OCI-LY7 (cell line): ENCODE measurements around the gene NELL1. TPM values are rescaled to one million over a fixed set of nuclear protein-coding genes. Genes with fewer than 3 reads are reported as not detected.

Experiments
- BruUV-seq: library from RNA; stranded (reverse); fragments of 400-500 nt; replicated peaks from 2 replicates; lab custom pipeline; 2021; lab: Mats Ljungman, UMichigan
- CTCF ChIA-PET: fragments of 300-600 bp; sonication (Branson Sonifier 250); formaldehyde crosslinking; loops from one replicate; lab custom pipeline; 2022; ENCODE audit warnings: antibody characterized with exemption; ENCODE audit not compliant: unreplicated experiment; lab: Charles Lee
- POLR2A ChIA-PET: fragments of 300-600 bp; sonication (Branson Sonifier 250); formaldehyde crosslinking; loops from one replicate; lab custom pipeline; 2022; ENCODE audit warnings: antibody characterized with exemption; lab: Charles Lee
- DNase-seq: peaks from one replicate; pipeline ENCODE4 v3.0.0-alpha.2; 2015; ENCODE audit warnings: low spot score
- H2AFZ ChIP-seq: fragments of 200-600 bp; sonication (generic), shearing (Covaris generic); 2 replicates; pipeline ENCODE4 v1.6.1; 2014; ENCODE audit warnings: mild to moderate bottlenecking, antibody characterized with exemption, low read length, moderate library complexity
- H3K27ac ChIP-seq: fragments of 200-600 bp; sonication (generic); 2 replicates; pipeline ENCODE4 v1.5.1; 2014; ENCODE audit warnings: mixed run types, low read depth, mild to moderate bottlenecking, moderate library complexity, low read length, inconsistent platforms; ENCODE audit not compliant: poor library complexity, severe bottlenecking
- H3K36me3 ChIP-seq: fragments of 200-600 bp; sonication (generic); 2 replicates; pipeline ENCODE4 v1.6.1; 2014; ENCODE audit warnings: mild to moderate bottlenecking, antibody characterized with exemption, low read length, moderate library complexity, mixed read lengths; ENCODE audit not compliant: insufficient read depth
- H3K4me1 ChIP-seq: fragments of 200-600 bp; sonication (generic); 2 replicates; pipeline ENCODE4 v1.5.1; 2014; ENCODE audit warnings: mild to moderate bottlenecking, low read length; ENCODE audit not compliant: insufficient read depth, poor library complexity, severe bottlenecking
- H3K4me2 ChIP-seq: fragments of 200-600 bp; sonication (generic); 2 replicates; pipeline ENCODE4 v1.6.1; 2014; ENCODE audit warnings: mild to moderate bottlenecking, low read length
- H3K4me3 ChIP-seq: fragments of 200-600 bp; sonication (generic); 2 replicates; pipeline ENCODE4 v1.5.1; 2014; ENCODE audit warnings: mild to moderate bottlenecking, low read depth, low read length; ENCODE audit not compliant: poor library complexity, severe bottlenecking
- H3K79me2 ChIP-seq: fragments of 200-600 bp; sonication (generic); 2 replicates; pipeline ENCODE4 v1.6.1; 2016; ENCODE audit warnings: low read depth, mild to moderate bottlenecking, low read length, moderate library complexity, mixed read lengths; ENCODE audit not compliant: insufficient read depth
- H3K9me2 ChIP-seq: fragments of 200-600 bp; sonication (generic); 2 replicates; pipeline ENCODE4 v1.6.1; 2016; ENCODE audit warnings: mild to moderate bottlenecking, low read length, mixed read lengths; ENCODE audit not compliant: insufficient read depth
- H3K9me3 ChIP-seq: fragments of 200-600 bp; sonication (generic); 2 replicates; pipeline ENCODE4 v1.6.1; 2014; ENCODE audit warnings: mild to moderate bottlenecking, mixed run types, low read length, mixed read lengths
- H4K20me1 ChIP-seq: fragments of 200-600 bp; sonication (generic); 2 replicates; pipeline ENCODE4 v1.6.1; 2014; ENCODE audit warnings: mild to moderate bottlenecking, antibody characterized with exemption, low read length, moderate library complexity, mixed read lengths; ENCODE audit not compliant: insufficient read depth
- EZH2phosphoT487 ChIP-seq: fragments of 200-600 bp; sonication (generic); IDR thresholded peaks from 2 replicates; pipeline ENCODE4 v1.6.1; 2018; ENCODE audit warnings: low read depth, borderline replicate concordance, mild to moderate bottlenecking, mixed run types, antibody characterized with exemption, low read length, moderate library complexity, mixed read lengths
- intact Hi-C: fragments of 100-400 bp; cut with micrococcal nuclease; formaldehyde crosslinking; loops from one replicate; pipeline ENCODE4 v1.10.0; 2022; ENCODE audit not compliant: unreplicated experiment
- total RNA-seq, 2 experiments: library from RNA; depleted of rRNA in 1 of 2; stranded (reverse); fragments of >200 nt in 1 of 2; shearing (Covaris generic) in 1 of 2; gene quantifications; 2 replicates each; pipeline ENCODE4 v1.2.3, GENCODE V29; 2014 to 2022
- TF ChIP-seq, protein P1 (sequence below): fragments of 200-600 bp; sonication (generic); conservative IDR thresholded peaks from 2 replicates; pipeline ENCODE4 v1.5.1; 2014; ENCODE audit warnings: mild to moderate bottlenecking, antibody characterized with exemption, low read length, moderate library complexity, mixed read lengths

NELL1 gene
- total RNA-seq, 2 experiments from 2014 or later = not detected

DNA sequence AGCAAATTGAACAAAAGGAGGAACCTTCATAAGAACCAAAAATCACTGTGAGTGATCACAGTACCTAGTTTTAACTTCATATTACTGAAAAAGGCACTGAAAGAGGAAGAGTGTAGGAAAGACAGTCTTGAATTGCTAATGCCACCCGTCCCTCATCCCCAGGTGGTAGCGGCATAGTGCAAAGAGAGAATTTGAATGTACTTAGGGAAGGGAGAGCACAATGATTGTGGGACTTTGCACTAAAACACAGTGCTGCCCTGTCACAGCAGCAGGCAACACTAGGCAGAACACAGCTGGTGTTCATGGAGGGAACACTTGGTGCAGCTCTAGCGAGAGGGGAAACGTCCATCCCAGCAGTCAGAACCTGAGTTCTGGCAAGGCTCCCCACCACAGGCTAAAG lies 807.2 kb downstream of the NELL1 start:
- no peaks in the 10 kb centered on the region for H3K9me2 ChIP-seq
- TF ChIP-seq EZH2phosphoT487 = no peak
- TF ChIP-seq, protein P1, sequence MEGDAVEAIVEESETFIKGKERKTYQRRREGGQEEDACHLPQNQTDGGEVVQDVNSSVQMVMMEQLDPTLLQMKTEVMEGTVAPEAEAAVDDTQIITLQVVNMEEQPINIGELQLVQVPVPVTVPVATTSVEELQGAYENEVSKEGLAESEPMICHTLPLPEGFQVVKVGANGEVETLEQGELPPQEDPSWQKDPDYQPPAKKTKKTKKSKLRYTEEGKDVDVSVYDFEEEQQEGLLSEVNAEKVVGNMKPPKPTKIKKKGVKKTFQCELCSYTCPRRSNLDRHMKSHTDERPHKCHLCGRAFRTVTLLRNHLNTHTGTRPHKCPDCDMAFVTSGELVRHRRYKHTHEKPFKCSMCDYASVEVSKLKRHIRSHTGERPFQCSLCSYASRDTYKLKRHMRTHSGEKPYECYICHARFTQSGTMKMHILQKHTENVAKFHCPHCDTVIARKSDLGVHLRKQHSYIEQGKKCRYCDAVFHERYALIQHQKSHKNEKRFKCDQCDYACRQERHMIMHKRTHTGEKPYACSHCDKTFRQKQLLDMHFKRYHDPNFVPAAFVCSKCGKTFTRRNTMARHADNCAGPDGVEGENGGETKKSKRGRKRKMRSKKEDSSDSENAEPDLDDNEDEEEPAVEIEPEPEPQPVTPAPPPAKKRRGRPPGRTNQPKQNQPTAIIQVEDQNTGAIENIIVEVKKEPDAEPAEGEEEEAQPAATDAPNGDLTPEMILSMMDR = no peak
- H3K9me3 ChIP-seq = no peaks in the 10 kb centered on the region
- ChIA-PET POLR2A (no interaction called here), CTCF (no interaction called here)
- no peak overlapping the region for H3K27ac ChIP-seq
- H3K36me3 ChIP-seq = no peaks in the 10 kb centered on the region
- H4K20me1 ChIP-seq = no peaks in the 10 kb centered on the region
- H3K79me2 ChIP-seq = no peaks in the 10 kb centered on the region
- no TSS peak for BruUV-seq
- H3K4me2 ChIP-seq = no peak overlapping the region
- H3K4me3 ChIP-seq = no peak overlapping the region
- H3K4me1 ChIP-seq = no peaks in the 10 kb centered on the region
- no peak for DNase-seq
- H2AFZ ChIP-seq = no peak overlapping the region
- intact Hi-C loops = no loop called here

DNA sequence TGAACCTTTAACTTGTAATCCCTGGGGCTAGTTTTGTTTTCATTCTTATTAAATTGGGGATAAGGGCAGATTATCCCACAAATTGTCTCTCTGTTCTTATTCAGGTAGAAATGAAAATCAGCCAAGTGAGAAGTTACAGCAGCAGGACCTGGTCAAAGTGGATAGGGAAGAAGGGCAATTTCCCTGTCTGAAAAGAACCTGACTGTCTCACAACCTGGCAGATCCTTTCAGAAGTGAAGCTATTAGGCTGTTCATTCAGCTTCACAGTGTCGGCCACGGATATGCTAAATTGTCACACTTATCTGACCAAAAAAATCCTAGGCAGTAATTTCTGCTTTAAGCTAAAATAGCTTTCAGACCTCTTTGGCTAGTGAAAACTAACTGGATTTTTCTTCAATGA lies 810.9 kb downstream of the NELL1 start:
- H3K9me3 ChIP-seq = no peaks in the 10 kb centered on the region
- H3K27ac ChIP-seq = no peak overlapping the region
- no TSS peak for BruUV-seq
- DNase-seq = no peak
- no peak overlapping the region for H2AFZ ChIP-seq
- no peaks in the 10 kb centered on the region for H4K20me1 ChIP-seq
- no peaks in the 10 kb centered on the region for H3K9me2 ChIP-seq
- no peaks in the 10 kb centered on the region for H3K79me2 ChIP-seq
- POLR2A ChIA-PET = no interaction called here
- H3K4me3 ChIP-seq = no peak overlapping the region
- no peak for TF ChIP-seq EZH2phosphoT487
- TF ChIP-seq, protein P1 = no peak
- intact Hi-C loops = no loop called here
- no peaks in the 10 kb centered on the region for H3K4me1 ChIP-seq
- no peaks in the 10 kb centered on the region for H3K36me3 ChIP-seq
- CTCF ChIA-PET = no interaction called here
- H3K4me2 ChIP-seq = no peak overlapping the region

GRCh38 chr11:21481255-21481654 lies 811.9 kb downstream of the NELL1 start:
- no peak overlapping the region for H3K27ac ChIP-seq
- no peaks in the 10 kb centered on the region for H3K79me2 ChIP-seq
- no peak for DNase-seq
- H3K9me3 ChIP-seq = no peaks in the 10 kb centered on the region
- H2AFZ ChIP-seq = no peak overlapping the region
- ChIA-PET POLR2A (interaction anchor here (0.6 kb wide), 1 partner anchor 10 kb away, joined by 3 read pairs; no protein-coding TSS in a partner anchor), CTCF (no interaction called here)
- no peaks in the 10 kb centered on the region for H4K20me1 ChIP-seq
- intact Hi-C loops = no loop called here
- no peak overlapping the region for H3K4me3 ChIP-seq
- no TSS peak for BruUV-seq
- H3K4me2 ChIP-seq = no peak overlapping the region
- no peaks in the 10 kb centered on the region for H3K9me2 ChIP-seq
- no peaks in the 10 kb centered on the region for H3K36me3 ChIP-seq
- no peaks in the 10 kb centered on the region for H3K4me1 ChIP-seq
- no peak for TF ChIP-seq EZH2phosphoT487
- TF ChIP-seq, protein P1 = no peak
